DMS153 (cell line): ENCODE data around the gene BCAN.

Experiments used
- DNase-seq: peaks from one replicate; lab custom pipeline; 2025; lab: John Stamatoyannopoulos, UW

Gene BCAN

DNA sequence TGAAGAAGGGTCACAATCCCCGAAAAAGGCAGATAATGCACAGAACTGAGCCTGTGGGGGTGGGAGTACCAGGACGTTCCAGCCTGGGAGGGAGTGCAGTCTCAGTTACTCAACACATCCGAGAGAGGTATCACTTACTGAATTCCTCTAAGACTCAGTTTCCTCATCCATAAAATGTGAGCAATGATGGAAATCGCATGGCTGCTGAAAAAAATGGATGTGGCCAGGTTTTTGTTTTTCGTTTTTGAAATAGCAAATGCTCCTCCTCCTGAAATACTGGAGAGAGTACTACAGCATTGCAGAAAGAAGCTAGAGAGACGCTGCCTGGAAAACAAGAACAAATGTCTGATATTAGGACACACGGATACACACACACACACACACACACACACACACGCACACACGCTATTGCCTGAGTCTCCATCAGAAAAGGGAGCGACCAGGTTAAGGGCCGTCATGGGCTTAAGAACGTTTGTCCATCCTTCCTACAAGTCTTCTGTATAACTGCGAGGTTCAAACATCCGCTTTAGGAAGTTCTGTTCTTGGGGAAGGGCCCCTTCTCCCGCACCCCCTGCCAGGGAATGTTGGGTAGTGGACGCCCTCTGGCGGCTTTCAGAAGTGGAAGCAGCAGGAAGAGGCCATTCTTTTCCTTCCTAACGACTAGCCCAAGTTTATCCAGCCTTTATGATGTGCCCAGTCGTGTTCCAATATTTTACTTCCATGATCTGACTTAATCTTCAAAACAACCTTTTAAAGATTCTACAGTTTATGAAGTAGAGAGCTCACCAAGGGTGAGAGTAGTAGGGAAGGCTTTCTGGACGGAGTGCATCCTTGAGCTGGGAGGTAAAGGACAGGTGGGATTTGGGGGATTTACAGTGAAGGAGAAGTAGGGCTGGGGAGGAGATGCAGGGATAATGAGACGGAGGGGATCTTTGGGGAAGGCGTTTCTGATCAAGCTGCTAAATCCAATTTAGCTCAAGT is 36.0 kb downstream of the BCAN start:
- peak; percentile 38 for DNase-seq

DNA sequence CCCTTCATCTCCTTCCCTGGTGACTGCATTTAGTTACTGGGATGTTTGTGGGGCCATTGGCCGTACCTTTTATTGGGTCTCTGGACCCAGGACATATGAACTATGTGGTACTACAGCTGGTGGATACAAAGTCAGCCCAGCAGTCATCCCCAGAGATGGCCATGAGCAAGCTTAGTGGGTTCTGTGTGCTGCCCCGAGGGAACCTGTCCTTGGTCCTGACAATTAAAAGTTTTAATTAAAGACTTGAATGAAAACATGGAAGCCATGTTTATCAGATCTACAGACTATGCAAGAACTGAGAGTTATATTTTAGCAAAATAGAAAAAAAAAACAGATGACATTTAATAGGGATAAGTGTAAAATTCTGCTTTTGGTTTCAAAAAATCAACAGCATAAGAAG is 38.1 kb downstream of the BCAN start:
- DNase-seq, result no peak

DNA sequence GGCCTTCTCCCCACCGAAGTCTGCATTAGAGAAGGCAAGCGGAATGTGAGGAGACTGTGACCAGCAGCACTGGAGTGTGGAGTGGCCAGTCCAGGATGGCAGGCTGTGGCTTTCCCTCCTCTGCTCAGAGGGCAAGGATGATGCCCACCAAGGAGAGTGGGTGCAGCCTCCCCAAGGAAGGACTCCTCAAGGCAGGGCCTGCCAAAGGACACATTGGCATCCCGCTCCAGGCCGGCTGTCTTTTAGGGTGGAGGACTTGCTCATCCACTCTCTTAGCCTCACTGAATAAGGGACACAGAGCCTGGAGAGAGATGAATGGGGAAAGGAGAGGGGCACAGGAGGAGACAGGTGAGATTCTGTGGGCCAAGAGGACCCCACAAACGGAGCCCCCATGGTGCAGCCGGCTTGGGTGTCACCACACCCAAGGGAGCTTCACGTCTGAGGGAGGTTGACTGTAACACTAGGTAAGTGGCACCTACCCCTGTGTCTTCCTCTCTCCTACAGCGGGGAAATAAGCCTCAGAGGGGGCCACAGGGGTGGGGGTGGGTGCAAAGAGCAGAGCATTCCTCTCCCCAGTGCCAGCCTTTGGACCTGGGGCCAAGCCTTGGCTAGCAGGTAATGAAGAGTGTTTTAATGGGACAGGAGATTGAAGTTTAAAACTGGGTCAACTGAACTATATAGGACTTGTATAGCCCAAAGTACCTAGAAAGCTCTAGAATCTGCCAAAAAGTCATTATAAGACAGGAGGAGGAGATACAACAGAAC is 39.5 kb downstream of the BCAN start:
- no peak for DNase-seq

DNA sequence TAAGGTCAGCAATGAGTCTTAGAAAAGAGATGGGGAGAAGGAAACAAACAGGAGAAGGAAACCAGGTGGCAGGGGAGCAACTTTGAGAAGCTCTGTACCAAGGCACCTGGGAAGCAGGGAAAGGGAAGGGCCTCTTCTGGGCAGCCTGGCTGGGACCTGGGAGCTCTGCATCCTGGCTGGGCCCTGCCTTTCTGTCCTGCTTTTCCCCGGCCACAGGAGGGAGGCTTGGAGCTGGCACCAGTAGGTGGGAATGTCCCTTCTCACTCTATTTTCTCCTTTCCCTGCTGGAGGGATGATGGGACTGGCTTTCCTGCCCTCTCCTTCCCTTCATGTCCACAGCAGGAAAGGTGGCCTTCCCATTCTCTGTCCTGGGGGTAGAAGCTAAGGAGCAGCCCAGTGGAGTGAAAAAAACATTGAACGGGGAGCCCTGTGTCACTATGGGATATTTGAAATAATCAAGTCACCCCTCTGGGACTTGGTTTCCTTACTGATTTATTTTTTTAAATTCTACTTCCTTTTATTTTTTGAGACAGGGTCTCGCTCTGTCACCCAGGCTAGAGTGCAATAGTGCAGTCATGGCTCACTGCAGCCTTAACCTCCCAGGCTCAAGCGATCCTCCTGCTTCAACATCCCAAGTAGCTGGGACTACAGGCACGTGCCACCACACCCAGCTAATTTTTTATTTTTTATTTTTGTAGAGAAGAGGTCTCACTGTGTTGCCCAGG is 40.4 kb downstream of the BCAN start:
- DNase-seq, result no peak

DNA sequence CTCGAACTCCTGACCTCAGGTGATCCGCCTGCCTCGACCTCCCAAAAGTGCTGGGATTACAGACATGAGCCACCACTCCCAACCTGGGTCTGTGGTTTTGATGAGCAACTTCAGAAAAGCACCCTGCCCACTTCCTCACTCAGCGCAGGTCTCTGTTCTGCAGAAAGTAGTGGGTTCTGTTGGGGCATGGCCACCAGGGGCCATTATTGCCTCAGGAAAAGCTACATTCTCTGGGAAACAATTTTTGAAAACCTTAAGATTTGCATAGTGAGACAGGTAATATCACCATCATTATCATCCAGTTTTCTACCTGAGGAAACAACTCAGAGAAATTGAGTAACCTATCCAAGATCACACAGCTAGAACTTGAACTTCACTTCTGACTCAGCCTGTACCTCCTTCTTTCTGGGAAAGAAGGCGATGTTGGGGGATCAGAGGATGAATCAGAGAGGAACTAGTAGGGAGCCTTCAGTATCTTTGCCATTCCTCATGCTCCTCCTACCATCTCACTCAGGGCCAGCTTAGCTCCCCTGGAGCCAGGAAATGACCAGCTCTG is 42.4 kb downstream of the BCAN start:
- no peak for DNase-seq

DNA sequence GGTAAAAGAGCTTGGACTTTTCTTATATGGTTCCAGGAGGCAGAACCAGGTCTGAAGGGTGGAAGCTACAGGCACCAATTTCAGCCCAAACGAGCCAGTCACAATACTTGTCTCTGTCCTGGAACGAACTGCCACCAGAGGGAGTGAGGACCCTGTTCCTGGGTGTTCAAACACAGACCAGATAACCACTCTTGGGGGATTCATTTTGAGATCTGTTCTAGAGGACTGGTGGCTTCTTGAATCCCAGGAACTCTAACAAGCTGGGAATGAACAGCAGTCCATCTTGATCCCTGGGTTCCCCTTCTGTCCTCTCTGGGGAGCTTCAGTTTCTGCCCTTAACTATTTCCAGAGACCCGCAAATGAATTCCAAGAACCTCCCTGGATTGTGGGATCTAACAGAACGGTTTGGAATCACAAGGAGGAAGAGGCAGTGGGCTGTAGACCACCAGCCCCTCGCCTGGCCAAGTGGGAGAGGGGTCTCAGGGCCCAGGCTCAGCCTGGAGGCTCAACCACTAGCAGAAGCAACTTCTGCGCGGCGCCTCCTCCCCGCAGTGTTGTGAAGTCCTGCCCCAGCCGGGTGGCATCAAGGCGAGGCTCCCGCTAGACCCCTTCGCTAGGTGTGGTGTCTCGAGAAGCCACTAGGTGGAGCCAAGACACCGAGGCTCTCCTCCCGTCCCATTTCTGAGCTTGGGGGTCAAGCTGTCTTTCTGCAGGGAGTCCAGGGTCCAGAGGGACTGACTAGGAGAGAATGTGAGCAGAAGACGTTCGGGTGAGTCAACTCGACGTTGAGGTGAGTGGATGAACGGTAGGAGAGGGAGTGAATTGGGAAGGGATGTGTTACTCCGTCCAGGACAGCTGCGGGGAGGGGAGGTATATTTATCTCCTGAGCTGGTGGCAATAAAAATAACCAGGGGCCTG is 47.4 kb downstream of the BCAN start:
- peak; percentile 82 for DNase-seq

DNA sequence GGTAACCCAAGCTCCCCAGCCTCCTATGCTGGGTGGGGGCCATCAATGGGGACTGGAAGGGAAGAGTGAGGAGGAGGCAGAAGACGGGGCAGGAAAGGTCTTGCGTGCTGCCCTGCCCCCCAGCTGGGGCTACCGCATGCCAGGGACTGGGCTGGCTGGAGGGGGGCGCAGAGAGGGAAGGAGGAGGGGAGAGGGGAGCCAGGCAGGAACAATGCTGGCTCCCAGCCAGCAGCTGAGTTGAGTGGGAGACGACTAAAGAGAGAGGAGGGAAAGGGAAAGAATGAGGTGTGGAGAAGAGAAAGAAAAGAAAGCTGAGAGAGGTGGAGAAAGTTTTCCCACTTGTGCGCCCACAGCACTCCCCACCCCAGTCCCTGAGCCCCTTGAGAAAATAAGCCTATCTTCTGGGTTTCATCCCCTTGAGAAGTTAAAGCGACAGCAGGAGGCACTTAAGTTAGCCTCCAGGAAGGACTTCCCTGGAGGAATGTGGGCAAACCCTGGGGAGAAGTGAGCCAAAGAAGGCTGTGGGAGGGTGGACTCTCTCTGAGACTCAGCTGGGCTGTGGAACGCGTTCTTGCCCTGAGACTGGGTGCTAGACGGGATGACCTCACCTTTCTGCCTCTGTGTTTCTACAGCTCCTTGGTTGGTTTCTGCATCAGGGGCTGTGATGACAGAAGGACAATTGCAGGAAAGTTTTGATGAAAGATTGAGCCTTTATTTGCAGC is 48.2 kb downstream of the BCAN start:
- no peak for DNase-seq

DNA sequence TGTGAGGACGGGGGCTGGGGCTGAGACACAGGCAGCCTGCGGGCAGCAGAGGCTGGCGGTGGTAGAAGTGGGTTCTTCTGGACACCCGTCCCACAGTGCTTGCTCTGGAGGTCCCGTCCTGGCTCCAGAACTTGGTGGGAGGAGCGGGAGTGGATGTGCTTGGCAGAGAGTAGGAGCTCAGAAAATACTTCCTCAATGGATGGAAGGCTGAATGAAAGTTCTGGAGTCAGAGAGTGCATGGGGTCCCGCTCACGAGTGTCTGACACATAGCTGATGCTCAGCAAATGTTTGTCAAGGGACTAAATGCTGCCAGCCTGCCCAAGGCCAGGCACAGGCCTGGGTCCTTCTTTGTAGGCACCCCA is 48.7 kb downstream of the BCAN start:
- no peak for DNase-seq

DNA sequence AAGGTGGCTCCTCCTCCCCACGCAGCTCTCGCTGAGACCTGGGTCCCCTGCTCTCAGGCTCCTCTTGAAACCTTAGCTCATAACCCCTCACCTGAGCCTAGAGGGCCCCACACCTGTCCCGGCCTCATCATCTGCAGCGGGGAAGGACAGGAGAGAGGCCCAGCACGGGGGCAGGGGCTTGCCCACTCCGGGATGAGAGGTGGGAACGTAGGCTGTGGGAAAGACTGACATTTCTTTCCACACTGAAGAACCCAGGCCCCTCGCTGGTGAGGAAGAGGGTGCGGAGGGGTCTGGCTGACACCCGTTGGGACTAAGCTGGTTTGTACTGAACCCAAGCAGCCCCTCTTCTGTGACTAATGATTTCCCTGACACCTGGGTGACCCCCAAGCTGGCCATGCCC is 49.3 kb downstream of the BCAN start:
- DNase-seq, result no peak

DNA sequence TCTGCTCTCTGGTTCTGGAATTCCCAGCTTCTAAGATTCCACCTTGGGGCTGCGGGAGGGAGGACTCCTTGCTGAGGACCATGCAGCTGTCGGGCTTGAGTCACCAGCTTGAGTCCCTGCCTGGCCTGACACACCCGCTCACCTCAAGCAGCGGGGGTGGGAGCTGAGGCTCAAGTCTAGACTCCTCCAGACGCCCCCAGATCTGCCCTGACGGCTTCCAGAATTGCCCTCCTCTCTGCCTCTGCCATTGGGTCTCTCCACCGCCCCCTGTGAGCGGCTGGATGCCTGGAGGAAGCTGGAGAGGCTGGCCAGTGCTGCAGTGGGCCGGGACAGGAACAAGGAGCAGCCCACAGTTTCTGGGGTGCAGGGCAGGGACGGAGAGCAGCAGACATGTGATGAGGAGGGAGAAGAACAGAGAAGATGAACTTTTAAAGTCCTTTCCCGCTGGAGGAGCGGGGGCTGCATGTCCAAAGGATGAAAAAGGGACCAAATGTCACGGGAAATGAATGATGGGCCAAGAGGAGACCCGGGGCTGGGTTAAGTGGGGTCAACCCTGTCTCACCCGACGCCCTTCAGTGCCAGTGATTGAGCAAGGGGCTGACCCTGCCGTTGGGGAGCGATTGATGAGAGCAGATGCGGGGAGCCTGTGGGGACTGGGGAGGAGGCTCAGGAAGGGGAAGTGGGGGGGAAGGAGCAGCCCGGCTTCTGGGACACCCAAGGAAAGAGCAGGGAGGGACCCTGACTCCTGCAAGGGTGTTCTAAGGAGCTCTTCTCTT is 49.9 kb downstream of the BCAN start:
- DNase-seq, result no peak

DNA sequence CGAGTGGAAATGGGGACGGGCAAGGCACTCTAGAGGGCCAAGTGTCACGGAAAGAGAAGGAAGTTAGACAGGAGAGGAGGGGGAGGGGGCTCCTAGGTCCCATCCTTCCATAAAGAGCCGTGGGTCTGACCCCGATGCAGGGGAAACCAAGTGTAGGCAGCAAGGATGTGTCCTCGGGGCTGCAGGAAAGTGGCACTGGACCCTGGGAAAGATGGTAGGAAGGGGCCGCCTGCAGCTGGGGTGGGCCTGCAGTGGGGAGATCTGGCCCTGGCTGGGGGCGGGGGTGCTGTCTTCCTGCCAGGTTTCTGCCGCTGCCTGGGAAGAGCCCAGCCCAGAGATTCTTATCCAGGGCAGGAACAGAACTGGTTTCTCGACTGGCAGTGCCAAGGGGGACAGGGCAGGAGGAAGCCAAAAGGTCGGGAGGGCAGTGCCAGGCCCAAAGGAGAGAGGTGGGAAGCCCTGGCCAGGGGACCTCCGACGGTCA is 50.6 kb downstream of the BCAN start:
- DNase-seq, result no peak

DNA sequence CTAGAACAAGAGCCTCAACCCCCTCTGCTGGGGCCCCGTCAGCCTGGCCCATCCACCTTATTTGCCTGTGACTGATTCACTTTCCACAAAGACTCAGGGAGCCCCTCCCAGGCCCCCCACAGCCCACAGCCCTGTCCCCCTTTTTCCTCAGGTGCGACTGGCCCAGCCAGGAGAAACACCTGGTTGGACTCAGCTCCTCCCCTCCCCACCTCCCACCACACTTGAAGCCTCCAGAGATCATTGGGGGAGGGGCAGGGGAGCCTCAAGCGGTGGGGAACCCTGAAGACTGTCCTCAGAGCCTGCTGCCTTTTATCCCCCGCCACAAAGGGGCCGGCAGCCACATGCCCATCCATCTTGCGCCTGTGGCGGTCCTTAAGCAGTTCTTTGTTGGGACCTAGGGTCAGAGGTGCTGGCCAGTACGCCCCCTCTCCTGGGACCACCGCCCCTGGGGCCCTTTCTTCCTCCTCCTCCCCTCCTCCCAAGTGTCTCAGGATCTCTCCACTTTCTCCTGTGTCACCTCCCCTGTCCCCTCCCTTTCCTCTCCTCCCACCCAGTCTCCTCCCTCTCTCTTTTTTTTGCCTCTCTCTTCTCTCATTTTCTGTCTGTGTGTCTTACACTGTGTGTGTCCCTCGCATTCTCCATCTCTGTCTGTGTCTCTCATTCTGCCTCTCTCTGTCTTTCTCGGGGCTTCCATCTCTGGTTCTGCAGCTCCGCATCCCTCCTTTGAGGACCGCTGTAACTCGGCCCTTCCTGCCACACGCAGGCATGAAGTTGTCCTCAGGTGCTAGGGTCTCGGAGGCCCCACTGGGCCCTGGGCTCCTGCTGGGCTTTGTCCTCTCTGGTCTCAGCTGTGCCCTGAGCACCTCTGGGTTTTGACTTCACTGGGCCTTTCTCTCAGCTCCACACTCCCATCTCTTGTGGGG is 51.3 kb downstream of the BCAN start:
- DNase-seq, result peak; percentile 90

DNA sequence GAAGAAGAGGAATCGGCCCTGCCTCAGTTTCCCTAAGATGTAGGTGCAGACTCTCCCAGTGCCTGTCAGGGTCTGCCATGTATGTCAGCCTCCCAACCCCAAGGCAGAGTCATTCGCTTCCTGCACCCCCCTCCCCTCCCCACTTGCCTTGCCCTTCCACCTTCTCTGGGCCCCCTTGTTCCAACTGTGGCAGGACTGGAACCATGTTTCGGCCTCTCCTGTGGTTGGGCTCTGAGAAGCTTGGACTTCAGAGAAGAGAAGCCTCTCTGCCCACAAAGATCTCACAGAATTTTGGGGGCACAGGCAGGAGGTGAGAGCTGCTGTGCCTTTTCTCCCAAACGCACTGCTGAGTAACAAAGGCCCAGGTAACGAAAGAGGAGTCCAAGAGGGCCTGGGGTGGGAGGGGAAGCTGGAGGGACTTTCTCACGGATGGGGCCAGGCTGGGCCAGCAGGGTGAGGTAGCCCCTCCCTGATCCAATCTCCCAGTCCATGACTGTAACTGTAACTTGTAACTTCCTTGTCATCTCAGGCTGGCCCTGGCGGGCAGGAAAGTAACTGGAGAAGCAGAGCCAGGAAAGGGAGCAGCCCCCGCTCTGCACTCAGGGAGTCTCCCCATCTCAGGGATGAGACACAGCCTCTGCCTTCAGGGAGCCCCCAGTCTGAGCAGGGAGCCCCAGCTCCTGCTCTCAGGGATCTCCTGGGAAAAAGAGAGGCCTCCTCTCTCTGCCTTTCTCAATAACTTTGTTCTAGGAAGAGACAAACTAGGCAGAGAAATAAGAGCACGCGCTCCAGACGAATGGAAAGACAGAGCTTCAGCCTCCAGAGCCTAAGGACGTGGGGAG is 52.2 kb downstream of the BCAN start:
- DNase-seq, result peak; percentile 41

DNA sequence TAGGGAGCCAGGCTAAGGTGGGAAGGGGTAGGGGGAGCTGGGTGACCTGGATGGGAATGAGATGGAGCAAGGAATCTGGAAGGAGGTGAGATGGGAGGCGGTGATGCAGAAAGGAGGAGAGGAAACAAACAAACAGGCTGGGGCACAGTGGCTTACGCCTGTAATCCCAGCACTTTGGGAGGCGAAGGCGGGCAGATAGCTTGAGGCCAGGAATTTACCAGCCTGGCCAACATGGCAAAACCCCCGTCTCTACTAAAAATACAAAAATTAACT is 52.7 kb downstream of the BCAN start:
- no peak for DNase-seq

DNA sequence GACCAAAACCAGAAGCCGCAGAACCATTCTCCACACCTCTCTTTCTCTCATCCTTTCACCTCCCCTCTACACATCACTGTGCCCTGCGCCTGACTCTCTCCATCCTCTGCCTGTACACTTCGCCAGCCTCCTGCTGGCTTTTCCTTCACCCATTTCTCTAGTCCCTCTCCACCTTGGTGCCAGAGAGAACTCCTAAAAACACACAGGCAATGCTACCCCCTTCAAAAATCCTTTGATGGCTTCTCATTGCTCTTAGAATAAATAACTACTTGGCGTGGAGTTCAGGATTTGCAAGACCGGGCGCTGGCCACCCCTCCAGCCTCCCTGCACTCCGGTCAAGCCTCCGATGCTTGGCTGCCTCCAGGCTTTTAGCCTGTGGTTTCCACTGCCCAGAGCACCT is 54.8 kb downstream of the BCAN start:
- no peak for DNase-seq

DNA sequence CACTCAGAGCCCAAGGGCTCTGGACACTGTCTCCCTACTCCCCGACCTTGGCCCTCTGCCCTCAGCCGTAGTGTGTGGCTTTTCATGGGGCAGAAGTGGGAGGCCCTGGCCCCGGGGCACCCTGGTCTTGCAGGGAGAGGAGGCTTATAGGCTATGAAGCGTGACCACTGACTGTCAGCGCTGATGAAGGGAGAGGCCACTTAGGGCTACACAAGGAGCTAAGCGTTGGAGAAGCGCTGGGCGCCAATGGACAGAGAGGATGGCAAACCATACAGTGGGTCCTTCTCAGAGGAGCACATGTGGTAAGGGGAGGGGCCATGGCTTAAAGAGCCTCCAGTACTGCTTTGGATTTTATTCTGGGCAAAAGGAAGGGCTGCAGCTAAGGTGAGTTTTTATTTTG is 55.6 kb downstream of the BCAN start:
- DNase-seq, result peak; percentile 75

DNA sequence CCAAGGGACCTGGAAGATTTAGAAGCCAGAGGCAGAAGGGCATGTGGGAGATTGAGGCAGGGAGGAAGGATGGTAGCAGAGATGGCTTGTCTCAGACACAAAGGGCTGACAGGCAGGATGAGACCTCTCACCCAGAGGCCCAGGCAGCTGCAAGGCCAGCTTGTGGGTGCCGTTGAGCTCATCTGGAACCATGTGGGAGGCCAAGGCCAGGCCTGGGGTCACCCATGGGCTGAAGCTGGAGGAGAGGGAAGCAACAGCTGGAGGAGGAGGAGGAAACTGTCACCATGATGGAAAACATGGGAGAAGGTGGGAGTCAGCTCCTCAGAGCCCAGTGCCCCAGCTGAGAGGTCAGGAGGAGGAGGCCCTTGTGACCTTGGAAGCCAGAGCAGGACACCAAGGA is 57.1 kb downstream of the BCAN start:
- DNase-seq, result no peak
